ENCODE results near the gene CLPSL2. TPM values are rescaled to one million over a fixed set of nuclear protein-coding genes. Genes with fewer than 3 reads are reported as not detected.

Gene CLPSL2
- total and polyA plus RNA-seq, 12 donors: not detected

DNA sequence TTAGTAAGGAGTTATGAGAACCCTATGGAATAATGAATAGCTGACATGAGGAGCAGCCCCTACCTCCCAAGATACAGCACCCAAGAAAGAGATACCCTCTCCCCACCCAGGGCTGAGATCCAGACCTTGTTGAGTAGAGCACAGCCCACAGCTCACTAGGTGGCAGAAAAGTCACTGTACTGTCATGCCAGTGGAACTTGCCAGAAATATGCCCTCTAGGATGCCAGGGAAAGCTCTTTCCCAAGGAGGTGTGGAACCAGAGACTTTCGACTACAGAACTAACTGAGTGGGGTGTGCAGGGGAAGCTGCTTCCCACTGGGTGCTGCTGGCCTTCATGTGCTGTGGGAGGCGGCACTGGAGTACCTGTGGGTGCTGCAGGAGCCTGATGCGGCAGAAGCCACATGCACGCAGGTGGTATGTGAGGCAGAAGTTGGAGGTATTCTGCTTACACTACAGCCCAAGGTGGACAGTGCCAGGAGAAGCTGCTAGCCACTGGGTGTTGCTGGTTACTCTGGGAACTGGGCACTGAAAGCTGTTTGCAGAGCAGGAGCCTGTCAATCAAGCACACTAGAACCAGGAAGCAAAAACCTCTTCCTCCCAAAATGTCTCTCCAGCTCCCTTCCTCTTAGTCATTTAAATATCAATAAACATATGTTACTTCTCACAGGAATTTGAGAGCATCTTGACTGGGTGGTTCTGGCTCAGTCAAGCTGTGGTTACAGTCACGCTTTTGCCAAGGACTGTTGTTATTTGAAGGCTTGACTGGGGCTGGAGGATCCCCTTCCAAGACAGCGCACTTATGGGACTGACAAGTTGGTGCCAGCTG lies 21.7 kb upstream of the CLPSL2 start:
- Histone ChIP-seq H3K4me1 (replicated peaks in 1 of 2) (no peaks in the 10 kb centered on the region), H3K4me3 (no peak overlapping the region), H3K27ac (no peak overlapping the region), H3K27me3 (peaks cover 2% of the 10 kb centered on the region), H3K9me3 (replicated peaks in 1 of 3) (no peaks in the 10 kb centered on the region), H3K36me3 (replicated peaks in 1 of 2) (no peaks in the 10 kb centered on the region)
- intact Hi-C loops (cut with DNase I): no loop called here
- TF ChIP-seq, protein P1, sequence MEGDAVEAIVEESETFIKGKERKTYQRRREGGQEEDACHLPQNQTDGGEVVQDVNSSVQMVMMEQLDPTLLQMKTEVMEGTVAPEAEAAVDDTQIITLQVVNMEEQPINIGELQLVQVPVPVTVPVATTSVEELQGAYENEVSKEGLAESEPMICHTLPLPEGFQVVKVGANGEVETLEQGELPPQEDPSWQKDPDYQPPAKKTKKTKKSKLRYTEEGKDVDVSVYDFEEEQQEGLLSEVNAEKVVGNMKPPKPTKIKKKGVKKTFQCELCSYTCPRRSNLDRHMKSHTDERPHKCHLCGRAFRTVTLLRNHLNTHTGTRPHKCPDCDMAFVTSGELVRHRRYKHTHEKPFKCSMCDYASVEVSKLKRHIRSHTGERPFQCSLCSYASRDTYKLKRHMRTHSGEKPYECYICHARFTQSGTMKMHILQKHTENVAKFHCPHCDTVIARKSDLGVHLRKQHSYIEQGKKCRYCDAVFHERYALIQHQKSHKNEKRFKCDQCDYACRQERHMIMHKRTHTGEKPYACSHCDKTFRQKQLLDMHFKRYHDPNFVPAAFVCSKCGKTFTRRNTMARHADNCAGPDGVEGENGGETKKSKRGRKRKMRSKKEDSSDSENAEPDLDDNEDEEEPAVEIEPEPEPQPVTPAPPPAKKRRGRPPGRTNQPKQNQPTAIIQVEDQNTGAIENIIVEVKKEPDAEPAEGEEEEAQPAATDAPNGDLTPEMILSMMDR (IDR thresholded peaks at IDR 0.05): no peak
- TF ChIP-seq POLR2A (IDR thresholded peaks at IDR 0.05): no peak
- WGBS, 4 donors: 84 to 87% (median 86%) methylated on average over 5 to 6 of the region's 6 CpGs
- DNase-seq: no peak

- H3K9me3 ChIP-seq (replicated peaks in 1 of 3): no peaks in the 10 kb centered on the region
- H3K27me3 ChIP-seq: peaks cover 10% of the 10 kb centered on the region
- no peak overlapping the region for H3K27ac ChIP-seq
- no peak for DNase-seq
- 28 to 63% (median 42%) methylated on average over 3 of the region's 3 CpGs for WGBS, 4 donors
- intact Hi-C loops (cut with DNase I): no loop called here
- TF ChIP-seq, protein P1 (IDR thresholded peaks at IDR 0.05): no peak
- TF ChIP-seq POLR2A (IDR thresholded peaks at IDR 0.05): no peak
- no peaks in the 10 kb centered on the region for H3K36me3 ChIP-seq (replicated peaks in 1 of 2)
- H3K4me1 ChIP-seq (replicated peaks in 1 of 2): no peaks in the 10 kb centered on the region
- H3K4me3 ChIP-seq: no peak overlapping the region
These were observed 21.0 kb upstream of the CLPSL2 start for GRCh38 chr6:35755278-35755924.

DNA sequence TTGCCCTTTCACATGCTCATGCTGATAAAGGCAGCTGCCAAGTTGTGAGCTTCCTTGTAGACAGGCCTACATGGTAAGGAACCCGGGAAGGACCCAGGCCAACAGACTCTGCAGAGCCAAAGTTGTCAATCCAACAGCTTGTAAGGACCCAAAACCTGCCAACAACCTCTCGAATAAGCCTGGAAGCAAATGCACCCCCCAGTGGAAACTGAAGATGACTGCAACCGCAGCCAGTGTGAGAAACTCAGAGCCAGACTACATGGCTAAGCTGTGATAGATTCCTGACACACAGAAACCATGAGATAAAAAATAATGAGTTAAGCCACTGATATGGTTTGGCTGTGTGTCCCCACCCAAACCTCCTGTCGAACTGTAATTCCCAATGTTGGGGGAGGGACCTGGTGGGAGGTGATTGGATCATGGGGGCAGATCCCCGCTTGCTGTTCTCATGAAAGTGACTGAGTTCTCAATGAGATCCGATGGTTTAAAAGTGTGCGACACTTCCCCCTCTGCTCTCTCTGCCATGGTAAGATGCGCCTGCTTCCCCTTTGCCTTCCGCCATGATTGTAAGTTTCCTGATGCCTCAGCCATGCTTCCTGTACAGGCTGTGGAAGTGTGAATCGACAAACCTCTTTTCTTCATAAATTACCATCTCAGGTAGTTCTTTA lies 18.8 kb upstream of the CLPSL2 start:
- no peak overlapping the region for H3K27ac ChIP-seq
- intact Hi-C loops (cut with DNase I): no loop called here
- TF ChIP-seq POLR2A (IDR thresholded peaks at IDR 0.05): no peak
- TF ChIP-seq, protein P1 (IDR thresholded peaks at IDR 0.05): peak in 3 of 6 experiments; percentile 15 to 27 (median 26)
- no peaks in the 10 kb centered on the region for H3K36me3 ChIP-seq (replicated peaks in 1 of 2)
- H3K9me3 ChIP-seq (replicated peaks in 1 of 3): no peaks in the 10 kb centered on the region
- no peak for DNase-seq
- peaks cover 16% of the 10 kb centered on the region for H3K27me3 ChIP-seq
- 54 to 69% (median 55%) methylated on average over 10 of the region's 10 CpGs for WGBS, 4 donors
- H3K4me3 ChIP-seq: no peak overlapping the region
- no peaks in the 10 kb centered on the region for H3K4me1 ChIP-seq (replicated peaks in 1 of 2)

DNA sequence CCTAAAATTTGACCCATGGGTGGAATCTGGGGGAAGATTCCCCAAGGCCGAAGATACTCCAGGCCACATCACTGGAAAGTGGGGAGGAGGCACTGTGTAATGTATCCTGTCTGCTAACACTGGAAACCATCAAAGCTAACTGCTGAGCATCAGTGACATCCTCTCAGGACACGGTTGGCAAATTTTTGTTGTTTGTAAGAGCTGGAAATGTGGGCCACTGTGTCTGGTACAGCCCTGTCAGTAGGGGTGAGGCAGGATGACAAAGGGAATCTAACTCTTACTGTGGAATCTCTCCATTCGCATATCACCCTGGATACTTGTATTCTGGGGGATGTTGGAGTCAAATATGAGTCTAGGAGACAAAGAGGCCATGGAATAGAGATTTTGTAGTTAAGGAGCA lies 17.0 kb upstream of the CLPSL2 start:
- Histone ChIP-seq H3K36me3 (replicated peaks in 1 of 2) (no peaks in the 10 kb centered on the region), H3K9me3 (replicated peaks in 1 of 3) (no peaks in the 10 kb centered on the region), H3K4me1 (replicated peaks in 1 of 2) (no peaks in the 10 kb centered on the region), H3K27ac (no peak overlapping the region), H3K4me3 (no peak overlapping the region), H3K27me3 (peaks cover 24% of the 10 kb centered on the region)
- no peak for DNase-seq
- no peak for TF ChIP-seq POLR2A (IDR thresholded peaks at IDR 0.05)
- TF ChIP-seq, protein P1 (IDR thresholded peaks at IDR 0.05): no peak
- 68 to 79% (median 74%) methylated on average over 3 of the region's 3 CpGs for WGBS, 4 donors
- intact Hi-C loops (cut with DNase I): no loop called here

Data from adrenal gland (tissue), 12 donors.